ENCODE data around the gene ACCS. TPM values are rescaled to one million over a fixed set of nuclear protein-coding genes. Genes with fewer than 3 reads are reported as not detected.
A peak's percentile ranks its signal among the peaks of the same experiment; 100 is the strongest.

The ACCS gene
- total and polyA plus RNA-seq, 8 donors = 10.1 to 68.1 (median 16.2) TPM

- intact Hi-C loops (cut with DNase I) = no loop called here
- TF ChIP-seq CTCF (IDR thresholded peaks at IDR 0.05) = no peak
- Histone ChIP-seq H3K9me3 (no peaks in the 10 kb centered on the region), H3K4me1 (peaks cover 0 to 14% (median 4%) of the 10 kb centered on the region in 3 donors), H3K27me3 (no peaks in the 10 kb centered on the region), H3K36me3 (no peaks in the 10 kb centered on the region), H3K27ac (peak overlapping the region in 3 of 4 donors; percentile 69 to 94 (median 80)), H3K4me3 (peak overlapping the region in 2 of 4 donors; percentile 78 to 82)
- ATAC-seq (no peak), FAIRE-seq (no peak), DNase-seq (no peak)
- 48 to 73% methylated on average over 4 of the region's 4 CpGs for WGBS, 2 donors
These were observed 859 bp upstream of the ACCS start for GRCh38 chr11:44065161-44065661.

DNA sequence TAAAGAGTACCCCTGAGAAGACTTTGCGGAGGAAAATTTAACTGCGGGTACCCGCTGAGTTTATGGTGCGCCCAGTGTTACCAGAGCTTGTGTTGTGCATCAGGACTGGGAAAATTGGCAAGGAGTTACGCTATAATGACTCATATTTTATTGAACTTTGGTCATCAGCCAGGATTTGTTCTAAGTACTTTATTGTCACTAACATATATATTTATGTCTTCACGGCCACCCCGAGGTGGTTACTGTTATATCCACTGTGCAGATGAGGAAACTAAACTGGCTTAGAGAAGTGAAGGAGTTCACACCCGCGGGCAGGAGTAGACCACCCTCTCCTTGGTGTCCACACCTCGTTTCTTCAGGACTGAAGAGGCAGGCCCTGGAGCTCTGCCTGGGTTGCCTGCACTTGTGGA lies 667 bp downstream of the ACCS start:
- peaks cover 0 to 14% (median 4%) of the 10 kb centered on the region in 3 donors for H3K4me1 ChIP-seq
- FAIRE-seq (no peak), DNase-seq (peak in 2 of 6 donors; percentile 12 to 32), ATAC-seq (peak; percentile 49 to 75 (median 63))
- H3K36me3 ChIP-seq = no peaks in the 10 kb centered on the region
- TF ChIP-seq CTCF (IDR thresholded peaks at IDR 0.05) = no peak
- 12 to 23% methylated on average over 10 of the region's 10 CpGs for WGBS, 2 donors
- H3K4me3 ChIP-seq = peak overlapping the region; percentile 78 to 92 (median 86)
- no peaks in the 10 kb centered on the region for H3K27me3 ChIP-seq
- no peaks in the 10 kb centered on the region for H3K9me3 ChIP-seq
- intact Hi-C loops (cut with DNase I) = no loop called here
- peak overlapping the region; percentile 69 to 94 (median 82) for H3K27ac ChIP-seq

GRCh38 chr11:44067266-44067665 lies 1.2 kb downstream of the ACCS start:
- TF ChIP-seq CTCF (IDR thresholded peaks at IDR 0.05) = no peak
- no peak for ATAC-seq
- Histone ChIP-seq H3K27me3 (no peaks in the 10 kb centered on the region), H3K9me3 (no peaks in the 10 kb centered on the region), H3K36me3 (no peaks in the 10 kb centered on the region), H3K4me3 (peak overlapping the region in 2 of 4 donors; percentile 82 to 89), H3K4me1 (peaks cover 0 to 14% (median 4%) of the 10 kb centered on the region in 3 donors), H3K27ac (no peak overlapping the region)
- 67 to 80% methylated on average over 5 of the region's 5 CpGs for WGBS, 2 donors
- no peak for DNase-seq
- intact Hi-C loops (cut with DNase I) = no loop called here
- FAIRE-seq = no peak

DNA sequence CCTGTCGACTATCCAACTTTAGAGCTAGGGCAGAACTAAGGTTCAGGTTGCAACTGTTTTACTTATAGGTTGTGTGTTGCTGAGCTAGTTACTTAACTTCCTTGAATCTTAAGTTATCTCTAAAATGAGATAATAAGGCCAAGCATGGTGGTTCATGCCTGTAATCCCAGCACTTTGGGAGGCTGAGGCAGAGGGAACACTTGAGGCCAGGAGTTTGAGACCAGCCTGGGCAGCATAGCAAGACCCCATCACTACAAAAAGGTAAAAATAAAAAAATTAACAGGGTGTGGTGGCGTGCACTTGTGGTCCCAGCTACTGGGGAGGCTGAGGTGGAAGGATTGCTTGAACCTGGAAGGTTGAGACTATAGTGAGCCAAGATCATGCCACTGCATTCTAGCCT lies 2.1 kb downstream of the ACCS start:
- no peaks in the 10 kb centered on the region for H3K27me3 ChIP-seq
- 95 to 97% methylated on average over 2 of the region's 2 CpGs for WGBS, 2 donors
- no peak overlapping the region for H3K4me3 ChIP-seq
- ATAC-seq = no peak
- H3K9me3 ChIP-seq = no peaks in the 10 kb centered on the region
- intact Hi-C loops (cut with DNase I) = no loop called here
- no peak for TF ChIP-seq CTCF (IDR thresholded peaks at IDR 0.05)
- H3K36me3 ChIP-seq = no peaks in the 10 kb centered on the region
- no peak for FAIRE-seq
- peaks cover 0 to 14% (median 4%) of the 10 kb centered on the region in 3 donors for H3K4me1 ChIP-seq
- no peak for DNase-seq
- no peak overlapping the region for H3K27ac ChIP-seq

- peaks cover 0 to 10% (median 0%) of the 10 kb centered on the region in 3 donors for H3K36me3 ChIP-seq
- H3K27me3 ChIP-seq = no peaks in the 10 kb centered on the region
- no peak overlapping the region for H3K4me3 ChIP-seq
- DNase-seq = no peak
- WGBS, 2 donors = 78 to 85% methylated on average over 3 of the region's 3 CpGs
- FAIRE-seq = no peak
- intact Hi-C loops (cut with DNase I) = no loop called here
- no peak overlapping the region for H3K27ac ChIP-seq
- TF ChIP-seq CTCF (IDR thresholded peaks at IDR 0.05) = no peak
- H3K9me3 ChIP-seq = no peaks in the 10 kb centered on the region
- peaks cover 0 to 8% (median 4%) of the 10 kb centered on the region in 3 donors for H3K4me1 ChIP-seq
- ATAC-seq = no peak
These were observed 5.1 kb downstream of the ACCS start for GRCh38 chr11:44071157-44071556.
